Measurements from ENCODE around the gene ARF3. TPM values are rescaled to one million over a fixed set of nuclear protein-coding genes. Genes with fewer than 3 reads are reported as not detected.

ARF3 gene
- total RNA-seq, 1 experiment from 2014 or later: 263 TPM

DNA sequence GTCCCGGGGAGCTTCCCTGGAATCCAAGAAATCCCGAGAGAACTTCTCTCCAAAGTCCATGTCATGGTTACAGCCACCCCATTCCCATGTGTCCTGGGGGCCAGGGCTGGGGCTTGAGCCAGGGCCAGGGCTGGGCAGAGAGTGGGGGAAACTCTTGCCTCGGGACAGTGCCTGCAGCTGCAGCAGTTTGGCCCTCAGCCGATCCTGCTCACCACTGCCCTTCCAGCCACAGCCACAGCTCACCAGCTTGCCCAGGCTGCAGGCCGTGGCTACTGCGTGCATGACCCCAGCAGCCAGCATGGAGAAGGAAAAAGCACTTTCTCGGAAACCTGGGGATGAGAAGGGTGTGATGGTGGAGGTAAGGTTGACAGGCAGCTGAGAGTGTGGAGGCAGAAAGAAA lies 10.7 kb upstream of the ARF3 start:
- Histone ChIP-seq H3K56ac (ENCODE audit: insufficient read length, low read depth, low read length) (no peak overlapping the region), H3K23me2 (ENCODE audit: insufficient read length, low read depth, low read length, poor library complexity, severe bottlenecking) (peaks cover 9% of the 10 kb centered on the region), H2AK5ac (ENCODE audit: insufficient read length, low read length) (no peak overlapping the region), H3K4me2 (ENCODE audit: insufficient read depth, insufficient read length, low read length) (no peak overlapping the region), H4K20me1 (ENCODE audit: control insufficient read depth, insufficient read depth, insufficient read length) (no peaks in the 10 kb centered on the region), H3K23ac (ENCODE audit: insufficient read length, low read depth, low read length) (no peak overlapping the region), H3K27me3 (ENCODE audit: insufficient read depth, low read length) (peaks cover 54% of the 10 kb centered on the region), H3K9me3 (ENCODE audit: control insufficient read depth, low read depth, low read length) (no peaks in the 10 kb centered on the region), H3K14ac (ENCODE audit: insufficient read depth, low read length) (no peak overlapping the region; the same call in 1 of the 2 replicates), H3K79me1 (ENCODE audit: insufficient read depth, low read depth, low read length, poor library complexity, severe bottlenecking) (no peaks in the 10 kb centered on the region), H2BK15ac (ENCODE audit: low read depth, low read length) (no peak overlapping the region), H4K91ac (ENCODE audit: insufficient read length, low read depth, low read length) (no peak overlapping the region), H4K8ac (replicated peaks; ENCODE audit: insufficient read length, low read depth, low read length) (no peak overlapping the region), H2BK20ac (ENCODE audit: low read depth, low read length, poor library complexity, severe bottlenecking) (no peak overlapping the region), H3T11ph (ENCODE audit: low read length) (no peak overlapping the region), H2BK5ac (ENCODE audit: insufficient read length, low read length) (no peak overlapping the region), H3K27ac (ENCODE audit: insufficient read length, low read depth, low read length) (no peak overlapping the region), H2AFZ (ENCODE audit: low read length) (no peak overlapping the region), H3K4me1 (ENCODE audit: insufficient read depth, low read length) (peaks cover 11% of the 10 kb centered on the region), H2BK12ac (ENCODE audit: insufficient read length, low read depth, low read length) (no peak overlapping the region), H2BK120ac (ENCODE audit: low read depth, low read length, poor library complexity, severe bottlenecking) (no peak overlapping the region), H3K79me2 (ENCODE audit: insufficient read depth, low read length) (no peaks in the 10 kb centered on the region), H3K18ac (ENCODE audit: insufficient read length, low read depth, low read length) (no peak overlapping the region), H3K4ac (ENCODE audit: low read depth, low read length) (no peak overlapping the region), H4K5ac (ENCODE audit: insufficient read length, low read depth, low read length) (no peak overlapping the region), H3K9ac (ENCODE audit: extremely low read depth, insufficient read length, low read length) (no peak overlapping the region)
- peak; percentile 53 for DNase-seq
- no peaks in the 10 kb centered on the region; a peak in 1 of 7 replicates for H3K36me3 Mint-ChIP-seq (ENCODE audit: insufficient read depth in 1 of 3, low read depth in 3 of 3)
- H3K9me3 Mint-ChIP-seq: peaks cover 0 to 2% of the 10 kb centered on the region in 2 experiments; a peak in 3 of 5 replicates
- H3K4me1 Mint-ChIP-seq: peaks cover 61 to 63% of the 10 kb centered on the region in 2 experiments
- no CpG with 5 or more reads among the region's 7 CpGs for WGBS (ENCODE audit: extremely low coverage, insufficient read length, low lambda C conversion rate)
- no peak overlapping the region for H3K27ac Mint-ChIP-seq
- H3K27me3 Mint-ChIP-seq (ENCODE audit: low read depth): peaks cover 63% of the 10 kb centered on the region
- peak overlapping the region in 1 of 2 experiments; percentile 28; a peak in 1 of 5 replicates for H3K4me3 Mint-ChIP-seq
- TF ChIP-seq, protein P1, sequence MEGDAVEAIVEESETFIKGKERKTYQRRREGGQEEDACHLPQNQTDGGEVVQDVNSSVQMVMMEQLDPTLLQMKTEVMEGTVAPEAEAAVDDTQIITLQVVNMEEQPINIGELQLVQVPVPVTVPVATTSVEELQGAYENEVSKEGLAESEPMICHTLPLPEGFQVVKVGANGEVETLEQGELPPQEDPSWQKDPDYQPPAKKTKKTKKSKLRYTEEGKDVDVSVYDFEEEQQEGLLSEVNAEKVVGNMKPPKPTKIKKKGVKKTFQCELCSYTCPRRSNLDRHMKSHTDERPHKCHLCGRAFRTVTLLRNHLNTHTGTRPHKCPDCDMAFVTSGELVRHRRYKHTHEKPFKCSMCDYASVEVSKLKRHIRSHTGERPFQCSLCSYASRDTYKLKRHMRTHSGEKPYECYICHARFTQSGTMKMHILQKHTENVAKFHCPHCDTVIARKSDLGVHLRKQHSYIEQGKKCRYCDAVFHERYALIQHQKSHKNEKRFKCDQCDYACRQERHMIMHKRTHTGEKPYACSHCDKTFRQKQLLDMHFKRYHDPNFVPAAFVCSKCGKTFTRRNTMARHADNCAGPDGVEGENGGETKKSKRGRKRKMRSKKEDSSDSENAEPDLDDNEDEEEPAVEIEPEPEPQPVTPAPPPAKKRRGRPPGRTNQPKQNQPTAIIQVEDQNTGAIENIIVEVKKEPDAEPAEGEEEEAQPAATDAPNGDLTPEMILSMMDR (conservative IDR thresholded peaks at IDR 0.05): no peak
